HepG2 (cell line): ENCODE data around the gene UBTD1. TPM values are rescaled to one million over a fixed set of nuclear protein-coding genes. Genes with fewer than 3 reads are reported as not detected.

Source experiments
- ATAC-seq: fragments of 200-7000 bp; cut with Tn5 transposase; 3 replicates; pipeline ENCODE4 v1.9.1; 2020; ENCODE audit warnings: mild to moderate bottlenecking, moderate library complexity
- BruUV-seq: library from RNA; stranded (reverse); fragments of 400-500 nt; replicated peaks from 2 replicates; lab custom pipeline; 2021; lab: Mats Ljungman, UMichigan
- CTCF ChIA-PET: fragments of 300-600 bp; formaldehyde crosslinking; extraction: SDS; loops from one replicate; lab custom pipeline; 2021; ENCODE audit warnings: low total read pairs, inconsistent platforms, low intra/inter-chr PET ratio; lab: Yijun Ruan, JAX
- POLR2A ChIA-PET: fragments of 350-600 bp; sonication (Branson Sonifier 250); formaldehyde crosslinking; loops from one replicate; lab custom pipeline; 2020; ENCODE audit warnings: antibody characterized with exemption, inconsistent platforms; lab: Yijun Ruan, JAX
- DNase-seq: peaks from one replicate; pipeline ENCODE4 v3.0.0-alpha.2; 2015; ENCODE audit warnings: low spot score
- FAIRE-seq: peaks from 3 replicates; lab custom pipeline; 2011; peaks lifted over from hg19 to GRCh38; lab: Jason Lieb, UNC
- H2AFZ ChIP-seq: one replicate; pipeline ENCODE4 v1.6.1; 2011; ENCODE audit warnings: low read length, inconsistent platforms
- H3K27ac ChIP-seq: fragments of 300-600 bp; 3 replicates; pipeline ENCODE4 v1.8.0; 2011; ENCODE audit warnings: mixed run types, mild to moderate bottlenecking, mixed read lengths, low read length, inconsistent platforms; ENCODE audit not compliant: insufficient read depth; ENCODE audit errors: extremely low read length
- H3K27me3 ChIP-seq, 2 experiments: fragments of 200-600 bp in 1 of 2; 2 replicates in 1 of 2; 3 replicates in 1 of 2; pipeline versions ENCODE4 v1.6.0 to v1.8.0; 2011; ENCODE audit warnings: low read length in 2 of 2, mild to moderate bottlenecking in 2 of 2, moderate library complexity in 2 of 2, inconsistent platforms in 1 of 2; ENCODE audit not compliant: insufficient read depth in 2 of 2, control insufficient read depth in 1 of 2
- H3K36me3 ChIP-seq, 2 experiments: fragments of 200-600 bp in 1 of 2; replicated peaks in 1 of 2; 2 replicates in 1 of 2; 3 replicates in 1 of 2; pipeline versions ENCODE4 v1.5.1 to v1.8.0; 2011; ENCODE audit warnings: low read length in 2 of 2, inconsistent platforms in 1 of 2; ENCODE audit not compliant: insufficient read depth in 2 of 2, control insufficient read depth in 1 of 2
- H3K4me1 ChIP-seq: 2 replicates; pipeline ENCODE4 v1.5.1; 2012; ENCODE audit warnings: low read length, inconsistent platforms; ENCODE audit not compliant: insufficient read depth
- H3K4me2 ChIP-seq: 2 replicates; pipeline ENCODE4 v1.6.0; 2011; ENCODE audit warnings: low read depth, low read length, inconsistent platforms
- H3K4me3 ChIP-seq, 3 experiments: fragments of 200-600 bp in 1 of 3; sonication (generic), shearing (Covaris generic) in 1 of 3; replicated peaks in 1 of 3; 2 replicates each; pipeline ENCODE4 v1.5.1; 2011 to 2016; ENCODE audit warnings: low read length in 3 of 3, inconsistent platforms in 2 of 3, low read depth in 2 of 3, mild to moderate bottlenecking in 2 of 3, control low read depth in 1 of 3, mixed read lengths in 1 of 3; ENCODE audit not compliant: insufficient read depth in 1 of 3
- H3K79me2 ChIP-seq: one replicate; pipeline ENCODE4 v1.6.1; 2011; ENCODE audit warnings: low read length, inconsistent platforms; ENCODE audit not compliant: insufficient read depth
- H3K9ac ChIP-seq: 2 replicates; pipeline ENCODE4 v1.6.0; 2011; ENCODE audit warnings: mild to moderate bottlenecking, low read depth, low read length, inconsistent platforms; ENCODE audit not compliant: insufficient read depth
- H3K9me3 ChIP-seq: 2 replicates; pipeline ENCODE4 v1.5.1; 2012; ENCODE audit warnings: mild to moderate bottlenecking, low read length
- H4K20me1 ChIP-seq: 2 replicates; pipeline ENCODE4 v1.6.0; 2011; ENCODE audit warnings: inconsistent platforms, mild to moderate bottlenecking, low read length, moderate library complexity; ENCODE audit not compliant: insufficient read depth
- AKNA ChIP-seq: sonication (generic); formaldehyde crosslinking; IDR thresholded peaks from 2 replicates; pipeline ENCODE4 v1.4.0; 2020; ENCODE audit warnings: missing genetic modification reagents, borderline replicate concordance
- CREM ChIP-seq, 2 experiments: sonication (generic) in 1 of 2; formaldehyde crosslinking in 1 of 2; IDR thresholded peaks; 2 replicates each; pipeline versions ENCODE4 v1.4.0 to v1.6.1; 2016 to 2020; ENCODE audit warnings: antibody characterized with exemption in 1 of 2, mild to moderate bottlenecking in 1 of 2, missing genetic modification reagents in 1 of 2
- HNRNPH1 ChIP-seq: fragments of 200-400 bp; formaldehyde crosslinking; optimal IDR thresholded peaks from 2 replicates; pipeline ENCODE3; 2017; ENCODE audit warnings: mild to moderate bottlenecking, low read depth, low read length
- HNRNPK ChIP-seq: fragments of 200-400 bp; formaldehyde crosslinking; IDR thresholded peaks from 2 replicates; pipeline ENCODE4 v1.6.1; 2018; ENCODE audit warnings: low read length, low read depth, moderate library complexity, mild to moderate bottlenecking; ENCODE audit not compliant: poor library complexity, severe bottlenecking
- NR2F1 ChIP-seq, 2 experiments: fragments of 450-650 bp in 1 of 2; formaldehyde crosslinking in 1 of 2; IDR thresholded peaks; 2 replicates each; pipeline versions ENCODE4 v1.5.0 to v1.6.1; 2016 to 2020; ENCODE audit warnings: mild to moderate bottlenecking in 1 of 2, missing compliant biosample characterization in 1 of 2, missing genetic modification reagents in 1 of 2, moderate library complexity in 1 of 2
- PAWR ChIP-seq: sonication (generic); formaldehyde crosslinking; IDR thresholded peaks from 2 replicates; pipeline ENCODE4 v1.4.0; 2020; ENCODE audit warnings: missing genetic modification reagents, mild to moderate bottlenecking, borderline replicate concordance
- STAT6 ChIP-seq: sonication (generic); formaldehyde crosslinking; IDR thresholded peaks from 2 replicates; pipeline ENCODE4 v1.4.0; 2020; ENCODE audit warnings: missing genetic modification reagents, mild to moderate bottlenecking, borderline replicate concordance
- ZNF567 ChIP-seq: sonication (generic); formaldehyde crosslinking; IDR thresholded peaks from 2 replicates; pipeline ENCODE4 v1.8.1; 2023; ENCODE audit warnings: mild to moderate bottlenecking, missing genetic modification reagents, borderline replicate concordance
- WGBS: methylation state at CpG from one replicate; pipeline ENCODE4 v1.1.6; 2017; ENCODE audit warnings: low lambda C conversion rate; 5-methylcytosine and 5-hydroxymethylcytosine counted together
- in situ Hi-C: cut with HindIII; loops from 2 replicates; pipeline ENCODE4 v1.10.0; 2017; ENCODE audit warnings: low pct_unique_long_range_greater_than_20kb; ENCODE audit not compliant: extremely low pct_ligation_motif_present
- intact Hi-C: fragments of 100-400 bp; cut with micrococcal nuclease; formaldehyde crosslinking; loops from one replicate; pipeline ENCODE4 v1.10.0; 2022; ENCODE audit not compliant: unreplicated experiment
- polyA plus RNA-seq, 8 experiments: library from polyadenylated mRNA; depleted of rRNA in 3 of 8; stranded (reverse) in 7 of 8; unstranded in 1 of 8; fragments of >200 nt; fragmentation: Illumina TruSeq in 4 of 8; extraction: Trizol in 4 of 8; gene quantifications; 2 replicates each; pipeline versions ENCODE4 v1.2.1 to v1.2.3, GENCODE V29; 2011 to 2016; ENCODE audit warnings: low read depth in 4 of 8, missing spikeins in 1 of 8, mixed read lengths in 1 of 8; ENCODE audit not compliant: insufficient read depth in 1 of 8
- total RNA-seq, 5 experiments: library from RNA; depleted of rRNA; stranded (reverse); fragments of >200 nt; fragmentation: Illumina TruSeq; extraction: Trizol; gene quantifications; 2 replicates each; pipeline ENCODE4 v1.2.3, GENCODE V29; 2016; ENCODE audit warnings: low read depth in 1 of 5
- TF ChIP-seq, protein P1 (sequence below): IDR thresholded peaks from 2 replicates; pipeline ENCODE4 v1.6.1; 2016; ENCODE audit warnings: mild to moderate bottlenecking

Gene UBTD1
- total and polyA plus RNA-seq, 2 of the 13 experiments (the other 11 are each of a cell fraction or from before 2014, with no cell fraction given): 7.9 to 10.0 TPM

GRCh38 chr10:97483921-97484320 is 14.8 kb upstream of the UBTD1 start:
- intact Hi-C loops: no loop called here
- Histone ChIP-seq H2AFZ (no peak overlapping the region), H3K27me3 (no peaks in the 10 kb centered on the region)
- no peak for FAIRE-seq
- TF ChIP-seq, protein P1, sequence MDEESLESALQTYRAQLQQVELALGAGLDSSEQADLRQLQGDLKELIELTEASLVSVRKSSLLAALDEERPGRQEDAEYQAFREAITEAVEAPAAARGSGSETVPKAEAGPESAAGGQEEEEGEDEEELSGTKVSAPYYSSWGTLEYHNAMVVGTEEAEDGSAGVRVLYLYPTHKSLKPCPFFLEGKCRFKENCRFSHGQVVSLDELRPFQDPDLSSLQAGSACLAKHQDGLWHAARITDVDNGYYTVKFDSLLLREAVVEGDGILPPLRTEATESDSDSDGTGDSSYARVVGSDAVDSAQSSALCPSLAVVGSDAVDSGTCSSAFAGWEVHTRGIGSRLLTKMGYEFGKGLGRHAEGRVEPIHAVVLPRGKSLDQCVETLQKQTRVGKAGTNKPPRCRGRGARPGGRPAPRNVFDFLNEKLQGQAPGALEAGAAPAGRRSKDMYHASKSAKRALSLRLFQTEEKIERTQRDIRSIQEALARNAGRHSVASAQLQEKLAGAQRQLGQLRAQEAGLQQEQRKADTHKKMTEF: no peak
- no peak for TF ChIP-seq ZNF567 (CRISPR knock-in tag)
- no peak for TF ChIP-seq CREM (IDR thresholded peaks at IDR 0.05)
- TF ChIP-seq CREM (CRISPR knock-in tag; IDR thresholded peaks at IDR 0.05): no peak
- no peak for TF ChIP-seq AKNA (CRISPR knock-in tag)
- no peak for TF ChIP-seq STAT6 (CRISPR knock-in tag)
- TF ChIP-seq HNRNPK: no peak
- TF ChIP-seq HNRNPH1: no peak
- TF ChIP-seq NR2F1 (CRISPR knock-in tag; IDR thresholded peaks at IDR 0.05): no peak
- no peak for TF ChIP-seq PAWR (CRISPR knock-in tag)
- TF ChIP-seq, all 625 proteins: peak for 0
- H3K36me3 ChIP-seq: peaks cover 11 to 48% of the 10 kb centered on the region in 2 experiments
- H3K9me3 ChIP-seq: no peaks in the 10 kb centered on the region
- no peak for ATAC-seq
- no peak overlapping the region for H3K4me2 ChIP-seq
- in situ Hi-C loops: no loop called here
- CTCF ChIA-PET: no interaction called here
- H4K20me1 ChIP-seq: no peaks in the 10 kb centered on the region
- no peak overlapping the region for H3K27ac ChIP-seq
- peaks cover 42% of the 10 kb centered on the region for H3K79me2 ChIP-seq
- DNase-seq: no peak
- WGBS: 100% methylated on average over 1 of the region's 1 CpG
- no peak overlapping the region for H3K4me3 ChIP-seq
- H3K4me1 ChIP-seq: peaks cover 21% of the 10 kb centered on the region
- no peak overlapping the region for H3K9ac ChIP-seq
- BruUV-seq: no TSS peak
- POLR2A ChIA-PET: no interaction called here
